ENCODE measurements around the gene FANCE. TPM values are rescaled to one million over a fixed set of nuclear protein-coding genes. Genes with fewer than 3 reads are reported as not detected.

FANCE gene
- total and polyA plus RNA-seq, 9 of the 15 experiments (the other 6 are each of a cell fraction or from before 2014, with no cell fraction given): 5.7 to 30.2 (median 17.0) TPM

DNA sequence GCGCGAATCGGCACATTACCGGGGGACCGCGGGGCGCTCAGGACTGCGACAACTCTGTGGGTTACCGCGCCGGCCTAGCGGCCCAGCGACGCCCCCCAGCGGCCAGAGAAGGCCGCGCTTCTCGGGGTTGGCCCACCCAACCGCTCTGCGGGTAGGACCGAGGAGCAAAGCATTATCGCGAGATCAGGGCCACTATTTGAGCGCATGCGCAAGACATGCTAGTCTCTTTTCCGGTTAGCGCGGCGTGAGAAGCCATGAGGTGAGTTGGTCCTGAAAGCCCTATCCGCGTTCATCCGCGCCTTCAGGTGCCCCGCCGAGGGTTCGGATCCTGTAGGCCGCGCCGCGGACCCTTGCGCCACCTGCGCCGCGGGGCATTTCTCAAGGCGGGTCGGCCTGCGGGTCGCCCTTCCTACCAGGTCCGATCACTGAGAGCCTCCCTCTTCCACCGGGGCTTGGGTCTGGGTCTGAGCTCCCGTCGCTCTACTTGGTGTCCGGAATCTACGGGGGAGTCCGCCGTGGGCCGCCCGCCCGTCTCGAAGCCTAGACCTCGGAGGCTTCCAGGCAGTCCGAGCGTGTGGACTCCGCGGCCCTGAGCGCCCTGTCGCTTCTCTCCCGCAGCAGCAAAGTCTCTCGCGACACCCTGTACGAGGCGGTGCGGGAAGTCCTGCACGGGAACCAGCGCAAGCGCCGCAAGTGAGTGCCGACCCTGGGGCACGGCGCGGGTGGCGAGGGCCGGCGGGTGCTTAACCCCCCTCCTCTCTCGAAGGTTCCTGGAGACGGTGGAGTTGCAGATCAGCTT, 16.2 kb downstream of the FANCE start, which contains the start of gene RPL10A (continued):
- TF ChIP-seq, protein P1, sequence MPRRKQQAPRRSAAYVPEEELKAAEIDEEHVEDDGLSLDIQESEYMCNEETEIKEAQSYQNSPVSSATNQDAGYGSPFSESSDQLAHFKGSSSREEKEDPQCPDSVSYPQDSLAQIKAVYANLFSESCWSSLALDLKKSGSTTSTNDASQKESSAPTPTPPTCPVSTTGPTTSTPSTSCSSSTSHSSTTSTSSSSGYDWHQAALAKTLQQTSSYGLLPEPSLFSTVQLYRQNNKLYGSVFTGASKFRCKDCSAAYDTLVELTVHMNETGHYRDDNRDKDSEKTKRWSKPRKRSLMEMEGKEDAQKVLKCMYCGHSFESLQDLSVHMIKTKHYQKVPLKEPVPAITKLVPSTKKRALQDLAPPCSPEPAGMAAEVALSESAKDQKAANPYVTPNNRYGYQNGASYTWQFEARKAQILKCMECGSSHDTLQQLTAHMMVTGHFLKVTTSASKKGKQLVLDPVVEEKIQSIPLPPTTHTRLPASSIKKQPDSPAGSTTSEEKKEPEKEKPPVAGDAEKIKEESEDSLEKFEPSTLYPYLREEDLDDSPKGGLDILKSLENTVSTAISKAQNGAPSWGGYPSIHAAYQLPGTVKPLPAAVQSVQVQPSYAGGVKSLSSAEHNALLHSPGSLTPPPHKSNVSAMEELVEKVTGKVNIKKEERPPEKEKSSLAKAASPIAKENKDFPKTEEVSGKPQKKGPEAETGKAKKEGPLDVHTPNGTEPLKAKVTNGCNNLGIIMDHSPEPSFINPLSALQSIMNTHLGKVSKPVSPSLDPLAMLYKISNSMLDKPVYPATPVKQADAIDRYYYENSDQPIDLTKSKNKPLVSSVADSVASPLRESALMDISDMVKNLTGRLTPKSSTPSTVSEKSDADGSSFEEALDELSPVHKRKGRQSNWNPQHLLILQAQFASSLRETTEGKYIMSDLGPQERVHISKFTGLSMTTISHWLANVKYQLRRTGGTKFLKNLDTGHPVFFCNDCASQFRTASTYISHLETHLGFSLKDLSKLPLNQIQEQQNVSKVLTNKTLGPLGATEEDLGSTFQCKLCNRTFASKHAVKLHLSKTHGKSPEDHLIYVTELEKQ (CRISPR knock-in tag; IDR thresholded peaks at IDR 0.05): no peak
- TF ChIP-seq POLR2A (conservative IDR thresholded peaks at IDR 0.05) (peak; percentile 100), ZNF197 (CRISPR knock-in tag; IDR thresholded peaks at IDR 0.05; ENCODE audit: low read depth) (no peak), ZNF324 (CRISPR knock-in tag; IDR thresholded peaks at IDR 0.05) (no peak), CCAR2 (IDR thresholded peaks at IDR 0.05; ENCODE audit: low read depth, low read length) (no peak), ZKSCAN1 (IDR thresholded peaks at IDR 0.05; ENCODE audit: low read depth, low read length) (peak; percentile 64), SMC3 (conservative IDR thresholded peaks at IDR 0.05; ENCODE audit: insufficient read depth, low read depth, low read length) (peak; percentile 93), ZNF140 (CRISPR knock-in tag; IDR thresholded peaks at IDR 0.05) (no peak), HDAC2 (IDR thresholded peaks at IDR 0.05) (peak; percentile 57), SREBF2 (CRISPR knock-in tag; IDR thresholded peaks at IDR 0.05) (peak; percentile 96), ZNF551 (CRISPR knock-in tag; IDR thresholded peaks at IDR 0.05) (no peak), ZNF282 (CRISPR knock-in tag; IDR thresholded peaks at IDR 0.05) (no peak; the same call in 1 of the 2 replicates), HNRNPH1 (optimal IDR thresholded peaks at IDR 0.05; ENCODE audit: low read depth, low read length) (no peak), ZNF121 (CRISPR knock-in tag; conservative IDR thresholded peaks at IDR 0.05) (no peak), BACH1 (tag; IDR thresholded peaks at IDR 0.05) (no peak), POLR2G (IDR thresholded peaks at IDR 0.05; ENCODE audit: low read depth, low read length) (peak; percentile 98), TAL1 (IDR thresholded peaks at IDR 0.05) (no peak), SMARCA5 (IDR thresholded peaks at IDR 0.05) (no peak), TARDBP (IDR thresholded peaks at IDR 0.05) (peak; percentile 45; the same call in 1 of the 2 replicates)
- TF ChIP-seq, protein P2, sequence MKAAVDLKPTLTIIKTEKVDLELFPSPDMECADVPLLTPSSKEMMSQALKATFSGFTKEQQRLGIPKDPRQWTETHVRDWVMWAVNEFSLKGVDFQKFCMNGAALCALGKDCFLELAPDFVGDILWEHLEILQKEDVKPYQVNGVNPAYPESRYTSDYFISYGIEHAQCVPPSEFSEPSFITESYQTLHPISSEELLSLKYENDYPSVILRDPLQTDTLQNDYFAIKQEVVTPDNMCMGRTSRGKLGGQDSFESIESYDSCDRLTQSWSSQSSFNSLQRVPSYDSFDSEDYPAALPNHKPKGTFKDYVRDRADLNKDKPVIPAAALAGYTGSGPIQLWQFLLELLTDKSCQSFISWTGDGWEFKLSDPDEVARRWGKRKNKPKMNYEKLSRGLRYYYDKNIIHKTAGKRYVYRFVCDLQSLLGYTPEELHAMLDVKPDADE (conservative IDR thresholded peaks at IDR 0.05; ENCODE audit: control insufficient read depth, low read depth, low read length): peak; percentile 41
- TF ChIP-seq, protein P3, sequence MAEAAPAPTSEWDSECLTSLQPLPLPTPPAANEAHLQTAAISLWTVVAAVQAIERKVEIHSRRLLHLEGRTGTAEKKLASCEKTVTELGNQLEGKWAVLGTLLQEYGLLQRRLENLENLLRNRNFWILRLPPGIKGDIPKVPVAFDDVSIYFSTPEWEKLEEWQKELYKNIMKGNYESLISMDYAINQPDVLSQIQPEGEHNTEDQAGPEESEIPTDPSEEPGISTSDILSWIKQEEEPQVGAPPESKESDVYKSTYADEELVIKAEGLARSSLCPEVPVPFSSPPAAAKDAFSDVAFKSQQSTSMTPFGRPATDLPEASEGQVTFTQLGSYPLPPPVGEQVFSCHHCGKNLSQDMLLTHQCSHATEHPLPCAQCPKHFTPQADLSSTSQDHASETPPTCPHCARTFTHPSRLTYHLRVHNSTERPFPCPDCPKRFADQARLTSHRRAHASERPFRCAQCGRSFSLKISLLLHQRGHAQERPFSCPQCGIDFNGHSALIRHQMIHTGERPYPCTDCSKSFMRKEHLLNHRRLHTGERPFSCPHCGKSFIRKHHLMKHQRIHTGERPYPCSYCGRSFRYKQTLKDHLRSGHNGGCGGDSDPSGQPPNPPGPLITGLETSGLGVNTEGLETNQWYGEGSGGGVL (CRISPR knock-in tag; IDR thresholded peaks at IDR 0.05): no peak
- TF ChIP-seq, protein P4, sequence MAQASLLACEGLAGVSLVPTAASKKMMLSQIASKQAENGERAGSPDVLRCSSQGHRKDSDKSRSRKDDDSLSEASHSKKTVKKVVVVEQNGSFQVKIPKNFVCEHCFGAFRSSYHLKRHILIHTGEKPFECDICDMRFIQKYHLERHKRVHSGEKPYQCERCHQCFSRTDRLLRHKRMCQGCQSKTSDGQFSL (CRISPR knock-in tag; IDR thresholded peaks at IDR 0.05): no peak; the same call in 1 of the 2 replicates
- TF ChIP-seq, protein P4 (tag; IDR thresholded peaks at IDR 0.05): no peak
